ENCODE measurements around the gene RNF182.

DNA sequence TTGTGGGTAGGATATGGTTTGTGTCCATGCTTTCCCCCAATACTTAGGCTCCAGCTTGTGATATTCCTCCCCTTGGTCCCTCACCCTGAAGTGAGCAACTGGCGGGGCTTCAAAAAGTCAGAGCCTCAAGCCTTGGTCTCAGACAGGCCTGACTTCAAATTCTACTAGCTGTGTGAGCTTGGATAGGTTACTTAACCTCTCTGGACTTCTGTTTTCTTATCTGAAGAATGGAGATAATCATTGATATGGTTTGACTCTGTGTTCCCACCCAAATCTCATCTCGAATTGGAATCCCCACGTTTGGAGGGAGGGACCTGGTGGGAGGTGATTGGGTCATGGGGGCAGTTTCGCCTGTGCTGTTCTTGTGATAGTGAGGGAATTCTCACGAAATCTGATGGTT is 97.9 kb downstream of the RNF182 start:
- TF ChIP-seq, protein P1, sequence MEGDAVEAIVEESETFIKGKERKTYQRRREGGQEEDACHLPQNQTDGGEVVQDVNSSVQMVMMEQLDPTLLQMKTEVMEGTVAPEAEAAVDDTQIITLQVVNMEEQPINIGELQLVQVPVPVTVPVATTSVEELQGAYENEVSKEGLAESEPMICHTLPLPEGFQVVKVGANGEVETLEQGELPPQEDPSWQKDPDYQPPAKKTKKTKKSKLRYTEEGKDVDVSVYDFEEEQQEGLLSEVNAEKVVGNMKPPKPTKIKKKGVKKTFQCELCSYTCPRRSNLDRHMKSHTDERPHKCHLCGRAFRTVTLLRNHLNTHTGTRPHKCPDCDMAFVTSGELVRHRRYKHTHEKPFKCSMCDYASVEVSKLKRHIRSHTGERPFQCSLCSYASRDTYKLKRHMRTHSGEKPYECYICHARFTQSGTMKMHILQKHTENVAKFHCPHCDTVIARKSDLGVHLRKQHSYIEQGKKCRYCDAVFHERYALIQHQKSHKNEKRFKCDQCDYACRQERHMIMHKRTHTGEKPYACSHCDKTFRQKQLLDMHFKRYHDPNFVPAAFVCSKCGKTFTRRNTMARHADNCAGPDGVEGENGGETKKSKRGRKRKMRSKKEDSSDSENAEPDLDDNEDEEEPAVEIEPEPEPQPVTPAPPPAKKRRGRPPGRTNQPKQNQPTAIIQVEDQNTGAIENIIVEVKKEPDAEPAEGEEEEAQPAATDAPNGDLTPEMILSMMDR (IDR thresholded peaks at IDR 0.05): no peak
- TF ChIP-seq EZH2 (IDR thresholded peaks at IDR 0.05; ENCODE audit: borderline replicate concordance, insufficient read depth, low read depth, low read length, poor library complexity, severe bottlenecking): no peak

Data from B cell (primary cell).